CD4-positive, alpha-beta T cell treated with Interferon alpha-2 for 1 hour (primary cell): Measurements from ENCODE around the gene DHRS12.
A peak's percentile ranks its signal among the peaks of the same experiment; 100 is the strongest.

ENCODE experiments used
- DNase-seq, 2 donors: peaks; one replicate each; pipeline ENCODE4 v3.0.0-alpha.2; 2020 to 2022

Gene DHRS12

DNA sequence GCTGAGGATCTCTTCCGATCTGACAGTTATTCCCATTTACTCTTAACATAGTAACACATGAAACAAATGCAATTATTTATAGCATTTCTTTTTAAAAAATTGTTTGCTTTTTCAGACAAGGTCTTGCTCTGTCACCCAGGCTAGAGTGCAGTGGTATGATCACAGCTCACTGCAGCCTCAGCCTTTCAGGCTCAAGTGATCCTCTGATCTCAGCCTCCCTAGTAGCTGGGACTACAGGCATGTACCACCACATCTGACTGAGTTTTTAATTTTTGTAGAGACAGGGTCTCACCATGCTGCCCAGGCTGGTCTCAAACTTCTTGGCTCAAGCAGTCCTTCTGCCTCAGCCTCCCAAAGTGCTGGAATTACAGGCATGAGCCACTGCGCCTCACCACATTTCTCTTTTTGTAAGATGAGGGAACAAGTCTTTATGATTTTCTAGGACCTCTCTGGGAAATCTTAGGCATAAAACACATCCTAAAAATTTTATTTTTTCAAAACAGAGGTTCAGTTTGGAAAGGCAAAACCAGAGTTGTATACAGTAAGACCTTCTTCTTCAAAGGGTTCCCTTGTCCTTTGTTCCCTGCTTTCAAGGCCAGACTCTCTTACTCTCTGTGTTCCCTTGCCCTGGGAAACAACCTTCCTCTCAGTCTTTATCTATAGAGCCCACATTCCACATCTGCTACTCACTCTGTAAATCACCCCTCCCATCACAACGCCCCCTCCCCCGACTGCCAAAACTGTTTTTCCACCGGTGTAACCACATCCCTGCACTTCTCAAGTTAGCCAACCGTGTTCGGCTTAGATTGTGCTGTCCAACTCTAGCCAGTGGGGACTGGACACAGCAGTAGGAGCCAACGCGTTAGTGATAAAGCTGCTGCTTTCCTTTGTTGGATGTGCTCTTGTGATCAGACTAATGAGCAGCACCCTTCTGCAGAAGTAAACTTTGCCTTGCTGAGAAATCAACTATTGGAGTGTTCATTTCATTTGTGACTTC, 56.2 kb downstream of the DHRS12 start:
- DNase-seq, result no peak

DNA sequence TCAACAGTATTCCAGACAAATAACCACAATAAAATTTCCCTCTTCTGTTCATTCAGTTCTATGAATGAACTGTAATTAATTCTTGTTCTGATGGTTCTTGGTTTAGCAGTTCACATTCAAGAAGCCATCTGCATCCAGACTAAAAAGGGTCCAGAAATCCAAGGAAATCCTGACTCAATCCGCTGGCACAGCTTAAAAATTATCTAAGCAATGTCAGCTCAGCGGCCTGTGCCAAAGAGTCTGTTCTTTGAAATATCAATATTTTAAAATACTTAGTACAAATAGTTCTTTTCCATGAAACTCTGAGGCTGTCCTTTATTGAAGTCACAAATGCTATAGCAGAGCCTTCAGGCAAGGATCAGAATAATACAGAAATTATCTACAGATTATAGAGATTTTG, 57.2 kb downstream of the DHRS12 start:
- no peak for DNase-seq

DNA sequence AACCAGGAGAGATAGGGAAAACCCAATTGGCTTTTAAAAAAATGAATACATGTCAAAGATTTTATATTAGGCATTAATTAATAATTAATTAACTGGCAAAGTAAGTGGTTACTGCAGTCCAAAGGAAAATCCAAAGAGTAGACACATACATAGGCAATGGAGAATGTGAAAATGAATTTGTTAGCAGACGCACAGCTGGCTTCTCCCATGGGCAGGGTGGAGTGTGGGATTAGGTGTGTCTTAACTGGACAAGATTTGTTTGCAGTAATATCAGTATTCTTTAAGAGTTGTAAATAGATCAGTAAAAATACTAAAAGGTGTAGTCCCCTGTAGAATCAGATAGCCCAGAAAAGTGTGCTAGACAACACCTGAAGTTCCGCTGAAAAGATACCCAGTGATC, 58.7 kb downstream of the DHRS12 start:
- DNase-seq, result no peak

DNA sequence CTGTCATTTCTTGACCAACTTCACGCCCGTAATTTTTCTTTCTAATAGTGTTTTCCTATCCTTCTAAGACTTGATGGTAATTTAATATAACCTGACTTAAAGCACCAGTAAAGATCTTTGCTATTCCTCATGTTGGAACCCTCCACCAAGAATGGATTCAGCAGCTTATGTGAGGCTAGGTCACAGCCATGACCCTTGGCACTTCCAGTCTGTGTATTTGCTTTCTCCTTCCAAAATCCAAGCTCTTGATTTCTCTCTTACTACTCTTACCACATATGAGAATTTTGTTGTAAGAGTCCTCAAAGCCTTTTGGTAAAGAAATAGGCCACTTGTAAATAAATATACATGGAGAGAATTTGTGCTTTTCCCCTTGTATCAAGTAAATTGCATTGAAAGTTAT, 61.4 kb downstream of the DHRS12 start:
- no peak for DNase-seq

DNA sequence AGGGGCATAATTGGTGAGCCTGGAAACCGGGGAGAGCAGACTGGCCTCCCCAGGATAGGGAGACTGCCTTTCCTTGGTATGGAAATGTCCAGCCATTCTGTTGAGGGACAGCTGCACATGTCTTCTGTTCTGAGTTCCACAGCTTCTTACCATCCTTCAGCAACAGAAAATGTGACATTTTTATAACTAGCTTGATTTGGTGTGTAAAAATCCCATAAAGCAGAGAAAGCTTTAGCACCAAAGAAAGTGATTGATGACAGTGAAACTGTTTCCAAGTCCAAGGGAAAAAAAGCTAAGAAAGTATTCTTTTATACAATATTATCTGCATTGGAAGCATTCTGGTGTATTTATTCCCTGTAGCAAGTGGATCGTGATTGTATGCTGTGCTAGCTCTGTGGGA, 61.9 kb downstream of the DHRS12 start:
- DNase-seq, result no peak

DNA sequence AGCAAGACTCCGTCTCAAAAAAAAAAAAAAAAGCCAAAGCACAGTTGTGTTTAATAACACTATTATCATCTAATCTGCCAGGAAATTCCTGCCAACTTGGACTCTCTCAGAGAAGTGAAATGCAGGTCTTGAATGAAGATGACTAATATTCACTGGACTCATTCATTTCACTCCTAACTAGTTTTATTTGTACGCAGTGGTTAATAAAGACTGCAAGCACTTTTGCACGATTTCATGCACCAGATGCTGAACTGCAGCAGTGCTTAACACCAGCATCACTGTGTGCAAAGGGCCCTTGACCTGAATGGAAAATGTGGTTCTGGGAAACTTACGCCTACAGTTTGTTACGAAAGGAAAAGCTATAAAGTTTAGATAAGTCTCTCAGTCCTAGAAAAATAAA, 63.3 kb downstream of the DHRS12 start:
- no peak for DNase-seq

DNA sequence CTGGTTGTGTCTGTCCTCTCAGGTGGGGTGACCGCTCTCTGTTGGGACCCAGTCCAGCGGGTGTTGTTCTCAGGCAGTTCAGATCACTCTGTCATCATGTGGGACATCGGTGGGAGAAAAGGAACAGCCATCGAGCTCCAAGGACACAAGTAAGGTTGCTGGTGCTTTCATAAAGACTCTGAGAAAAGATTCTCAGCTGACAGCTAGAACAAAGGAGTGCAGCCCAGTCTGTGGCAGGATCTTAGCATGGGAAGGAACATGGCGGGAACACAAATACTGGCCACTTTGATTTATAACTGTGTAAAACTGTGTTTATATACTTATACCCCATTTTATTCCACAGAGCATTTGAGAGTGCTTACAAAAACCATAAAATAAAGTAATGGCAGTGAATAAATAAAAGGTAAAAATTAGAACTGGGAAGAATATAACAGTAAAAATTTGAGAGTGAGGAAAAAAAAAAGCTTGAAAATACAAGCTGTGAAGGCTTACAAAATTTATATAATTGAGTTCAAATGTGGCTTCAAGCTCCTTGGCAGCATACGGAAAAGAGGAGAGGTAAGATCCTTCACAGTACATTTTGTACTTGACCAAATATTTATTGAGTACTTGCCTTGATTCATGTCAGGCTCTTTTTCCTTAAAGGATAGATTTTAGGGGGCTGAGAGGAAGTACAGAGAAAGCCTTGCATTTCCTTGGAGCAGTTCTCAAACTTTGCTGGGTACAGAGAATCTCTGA, 64.8 kb downstream of the DHRS12 start:
- DNase-seq, result no peak

DNA sequence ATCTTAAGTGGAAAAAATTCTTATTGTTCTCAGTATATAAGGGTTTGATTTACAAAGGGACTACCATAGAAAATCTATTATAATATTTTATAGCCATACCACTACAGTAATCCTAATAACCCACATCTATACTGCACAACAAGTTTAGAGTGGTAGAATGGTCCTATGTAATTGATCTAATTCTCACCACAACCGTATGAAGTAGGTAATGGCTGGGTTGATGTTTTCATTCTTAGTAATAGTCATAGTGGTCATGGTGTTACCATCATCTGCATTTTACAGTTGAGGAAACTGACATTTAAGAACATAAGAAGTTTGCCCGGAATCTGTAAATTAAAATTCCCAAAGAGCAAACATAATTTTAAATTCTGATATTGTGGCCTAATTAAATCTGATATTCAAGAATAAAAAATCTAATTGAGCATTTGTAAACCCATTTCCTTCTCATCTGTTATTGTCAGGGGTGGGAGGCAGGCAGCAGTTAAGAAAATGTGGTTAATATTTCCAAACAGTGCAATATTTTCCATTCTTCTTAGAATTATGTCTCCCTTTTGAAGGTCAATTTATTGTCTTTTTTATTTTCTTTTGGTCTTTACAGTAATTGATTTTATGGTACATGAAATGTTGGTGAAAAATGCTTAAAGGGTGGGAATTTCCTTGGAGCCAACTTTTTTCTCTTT, 65.6 kb downstream of the DHRS12 start:
- no peak for DNase-seq

DNA sequence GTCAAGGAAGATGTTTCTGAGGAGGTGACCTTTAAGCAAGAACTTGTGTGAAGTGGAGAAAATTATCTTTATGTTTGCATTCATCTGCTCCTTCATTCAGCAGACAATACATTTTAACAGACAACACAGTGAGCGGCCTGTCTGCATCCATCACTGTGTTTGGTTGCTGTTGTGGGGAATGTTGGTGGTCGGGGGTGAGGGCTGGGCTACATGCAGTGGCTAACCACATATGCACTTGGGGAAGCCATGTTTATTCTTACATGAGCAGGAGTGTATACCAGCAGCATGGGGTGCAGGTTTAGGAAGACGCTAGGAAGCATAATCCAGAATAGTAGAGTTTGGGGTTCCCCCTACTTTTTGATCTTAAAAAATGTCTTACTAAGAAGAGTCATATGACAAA, 66.4 kb downstream of the DHRS12 start:
- peak in 1 of 2 donors; percentile 12 for DNase-seq

DNA sequence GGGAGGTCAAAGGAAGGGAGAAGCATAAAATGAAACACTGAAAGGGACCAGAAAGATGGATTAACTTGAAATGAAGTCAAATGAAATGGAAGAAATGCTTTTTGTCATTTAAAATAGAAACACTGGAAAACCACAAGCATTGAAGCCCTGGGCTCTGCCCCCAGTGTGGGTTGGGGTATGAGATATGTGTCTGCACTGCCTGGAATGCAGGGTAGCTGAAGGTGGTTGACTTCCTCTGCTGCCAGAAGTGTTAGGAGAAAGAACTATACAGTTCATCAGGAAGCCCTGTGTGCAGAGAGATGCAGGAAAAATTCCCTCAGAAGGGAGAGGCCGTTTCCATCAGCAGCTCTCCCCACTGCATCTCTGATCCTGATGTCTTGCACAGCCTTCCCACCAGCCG, 69.2 kb downstream of the DHRS12 start:
- DNase-seq, result no peak

DNA sequence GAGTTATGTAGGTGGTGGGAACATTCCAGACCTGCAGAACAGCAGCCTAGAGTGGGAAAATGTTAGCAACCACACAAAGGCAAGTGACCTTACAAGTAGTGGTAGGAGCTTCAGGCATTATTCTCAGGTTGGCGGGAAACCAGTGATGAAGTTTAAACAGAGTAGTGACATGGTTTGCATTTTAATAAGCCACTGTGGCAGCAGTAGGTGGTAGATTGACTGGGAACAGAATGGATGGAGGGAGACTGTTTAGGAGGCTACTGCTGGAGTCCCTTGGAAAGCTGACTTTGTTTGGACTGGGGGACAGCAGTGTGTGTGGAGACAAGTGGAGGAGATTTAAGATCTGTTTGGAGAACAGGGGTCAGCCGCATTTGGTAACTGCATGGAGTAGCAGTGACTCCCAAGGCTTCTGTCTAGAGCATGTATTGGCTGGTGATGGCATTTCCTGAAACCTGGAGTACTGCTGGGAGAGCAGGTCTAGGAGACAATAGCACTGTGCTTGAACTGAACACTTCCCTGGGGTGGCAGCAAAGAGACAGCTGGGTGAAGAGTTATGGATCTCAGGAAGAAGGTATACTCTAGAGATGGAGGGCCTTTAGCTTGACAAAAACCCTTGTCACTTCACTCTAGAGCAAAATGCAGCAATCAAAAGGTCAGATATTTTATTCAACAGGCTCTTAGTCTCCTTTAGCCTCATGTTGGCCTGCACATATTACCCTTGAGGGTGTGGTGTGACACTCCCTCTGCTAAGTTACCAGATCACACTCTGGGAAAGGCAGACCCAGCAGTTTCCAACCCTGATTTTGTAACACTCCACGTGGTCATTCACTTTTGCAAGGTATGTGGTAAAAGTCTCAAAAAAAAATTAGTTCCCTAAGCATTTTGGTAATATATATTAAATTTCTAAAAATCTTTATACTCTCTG, 70.3 kb downstream of the DHRS12 start:
- no peak for DNase-seq

DNA sequence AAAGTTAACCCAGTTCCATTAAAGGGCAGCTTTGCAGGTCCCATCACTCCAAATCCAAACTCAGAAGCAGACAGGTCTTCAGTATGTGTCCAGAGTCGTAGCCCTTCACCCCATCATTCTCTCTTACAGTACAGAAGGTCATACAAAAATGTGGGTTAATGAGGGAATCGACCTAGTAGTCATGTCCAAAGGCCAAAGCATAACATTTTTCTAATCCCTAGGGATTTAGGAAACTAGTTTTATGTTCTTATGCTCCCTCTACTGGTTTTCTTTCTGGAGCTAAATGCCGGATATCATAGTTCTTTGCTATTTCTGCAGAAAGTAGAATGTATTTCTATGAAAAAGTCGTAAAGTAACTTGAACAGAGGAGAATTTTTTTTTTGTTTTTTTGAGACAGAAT, 72.2 kb downstream of the DHRS12 start:
- no peak for DNase-seq

DNA sequence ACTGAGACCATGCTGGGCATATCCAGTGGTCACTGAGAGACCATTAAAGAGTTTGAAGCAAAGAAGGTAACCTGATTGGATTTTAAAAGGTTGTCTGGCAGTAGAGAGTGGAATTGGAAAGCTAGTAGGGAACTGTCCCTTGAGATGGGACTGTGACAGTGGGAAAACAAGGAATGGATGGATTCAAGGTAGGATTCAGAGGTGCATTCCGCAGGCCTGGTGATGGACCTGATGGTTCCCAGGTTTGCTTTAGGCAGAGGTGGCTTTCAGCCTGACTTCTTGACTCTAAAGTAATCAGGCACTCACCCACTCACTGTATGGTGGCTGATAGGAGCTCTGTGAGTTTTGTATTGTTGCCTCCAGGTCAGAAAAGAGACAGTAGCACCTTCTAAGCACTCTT, 73.0 kb downstream of the DHRS12 start:
- no peak for DNase-seq

DNA sequence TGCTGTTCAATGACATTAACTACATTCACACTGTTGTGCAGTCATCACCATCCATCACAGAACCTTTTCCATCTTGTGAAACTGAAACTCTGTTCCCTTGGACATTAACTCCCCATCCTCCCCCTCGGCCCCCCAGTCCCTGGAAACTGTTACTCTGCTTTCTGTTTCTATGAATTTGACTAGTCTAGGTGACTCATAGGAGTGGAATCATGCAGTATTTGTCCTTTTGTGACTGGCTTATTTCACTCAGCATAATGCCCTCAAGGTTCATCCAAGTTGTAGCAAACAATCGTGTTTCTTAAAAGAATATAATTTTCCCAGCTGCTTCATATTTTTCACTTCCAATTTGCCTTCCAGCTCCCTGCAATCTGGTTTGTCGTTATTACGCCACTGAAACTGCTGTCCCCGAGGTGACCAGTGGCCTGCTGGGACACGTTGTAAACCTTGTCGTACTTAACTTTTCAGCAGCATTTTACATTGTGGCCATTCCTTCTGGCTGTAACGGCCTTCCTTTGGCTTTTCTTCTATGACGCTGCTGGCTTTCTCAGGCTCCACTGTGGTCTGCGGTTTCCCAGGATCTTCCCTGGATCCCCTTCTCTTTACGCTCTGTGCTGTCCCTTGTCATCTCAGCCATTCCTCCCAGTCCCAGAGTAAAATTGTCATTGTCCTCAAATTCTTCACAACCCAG, 74.0 kb downstream of the DHRS12 start:
- DNase-seq, result no peak

DNA sequence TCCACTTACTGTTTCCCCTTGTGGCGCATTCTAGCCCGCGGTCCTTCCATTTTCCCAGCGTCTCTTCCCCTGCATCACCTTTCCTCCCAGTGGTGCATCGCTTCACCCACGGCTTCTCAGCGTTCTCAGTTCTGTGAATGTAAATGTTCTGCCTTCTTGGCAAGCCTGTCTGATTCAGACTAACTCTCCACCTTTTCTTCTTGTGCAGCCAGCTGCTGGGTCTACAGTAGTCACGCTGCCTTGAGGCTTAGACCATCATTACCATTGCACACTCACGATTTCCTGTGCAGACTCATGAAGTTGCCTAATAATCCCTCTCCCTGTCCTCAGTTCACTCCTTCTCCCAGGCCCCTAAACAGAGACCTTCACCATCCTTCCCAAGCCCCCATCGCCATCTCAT, 75.0 kb downstream of the DHRS12 start:
- no peak for DNase-seq

DNA sequence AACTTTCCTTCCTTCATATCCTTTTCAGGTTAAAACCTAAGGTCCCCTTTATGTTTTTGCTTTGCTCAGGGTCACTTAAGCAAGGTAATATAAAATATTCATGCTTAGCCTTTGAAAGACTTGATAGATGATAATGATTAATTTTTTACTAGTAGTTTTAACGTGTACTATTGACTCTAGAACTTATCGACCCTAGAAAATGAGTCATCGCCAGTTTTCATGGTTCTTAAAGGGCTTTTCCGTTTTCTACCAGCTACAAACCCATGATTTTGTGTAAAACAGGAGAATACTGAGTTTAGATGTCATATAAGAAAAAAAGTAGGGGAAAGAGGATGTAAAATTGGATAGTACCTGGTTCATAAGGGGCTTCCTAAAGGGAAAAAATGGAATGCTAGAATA, 75.7 kb downstream of the DHRS12 start:
- DNase-seq, result no peak

DNA sequence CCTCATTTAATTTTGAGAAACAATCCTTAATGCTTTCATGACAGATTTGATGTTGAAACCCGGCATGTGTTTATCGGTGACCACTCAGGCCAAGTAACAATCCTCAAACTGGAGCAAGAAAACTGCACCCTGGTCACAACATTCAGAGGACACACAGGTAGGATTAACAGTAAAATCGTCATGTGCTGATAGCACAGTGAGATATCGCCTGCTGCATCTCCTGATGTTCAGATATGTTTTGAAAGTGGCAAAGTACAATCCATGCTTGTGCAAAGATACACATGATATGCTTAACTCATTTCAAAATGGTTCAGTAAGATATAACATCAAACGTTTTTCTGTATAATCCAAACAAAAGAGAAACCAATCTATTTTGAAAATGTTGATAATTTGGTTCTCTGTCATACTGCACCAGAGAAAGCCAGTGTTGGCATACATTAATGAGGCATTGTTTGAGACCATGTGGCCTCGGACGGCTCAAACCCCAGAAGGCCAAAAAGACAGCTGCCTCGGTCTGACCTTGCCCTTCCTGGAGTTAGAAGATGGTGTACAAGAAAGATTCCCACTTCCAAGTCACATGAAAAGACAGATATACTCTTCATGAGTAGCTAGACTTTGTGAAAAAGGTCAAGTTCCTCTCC, 76.2 kb downstream of the DHRS12 start:
- DNase-seq, result no peak

DNA sequence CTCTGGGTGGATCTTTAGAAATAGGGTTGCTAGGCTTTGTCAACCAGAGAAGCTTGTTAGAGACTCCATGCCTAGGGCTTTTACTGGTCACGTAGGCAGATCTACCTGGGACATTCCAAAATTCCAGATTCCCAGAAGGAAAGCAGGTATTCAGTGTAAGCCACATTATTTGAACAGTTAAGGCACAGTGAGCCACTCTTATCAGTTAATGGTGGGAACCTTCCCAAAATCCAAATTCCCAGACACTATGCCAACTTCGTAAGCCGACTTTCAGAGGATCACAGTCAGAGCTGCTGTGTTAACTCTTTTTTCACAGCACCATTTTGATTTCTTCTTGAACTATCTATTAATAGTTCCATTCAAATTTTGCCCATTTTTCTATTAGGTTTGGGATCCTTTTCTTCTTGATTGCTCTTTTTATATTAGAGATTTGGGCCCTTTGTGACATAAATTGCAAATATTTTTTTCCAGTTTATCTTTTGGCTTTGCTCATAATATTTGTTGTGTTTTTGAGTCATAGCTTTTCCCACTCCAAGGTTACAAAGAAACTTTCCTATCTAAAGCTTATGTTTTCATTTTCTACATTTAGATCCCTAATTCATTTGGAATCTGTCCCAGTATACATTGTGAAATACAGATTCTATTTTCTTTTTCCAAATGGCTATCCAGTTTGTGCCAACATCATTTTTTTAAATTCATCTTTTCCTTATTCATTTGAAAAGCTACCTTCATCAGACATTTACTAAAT, 77.3 kb downstream of the DHRS12 start:
- no peak for DNase-seq

DNA sequence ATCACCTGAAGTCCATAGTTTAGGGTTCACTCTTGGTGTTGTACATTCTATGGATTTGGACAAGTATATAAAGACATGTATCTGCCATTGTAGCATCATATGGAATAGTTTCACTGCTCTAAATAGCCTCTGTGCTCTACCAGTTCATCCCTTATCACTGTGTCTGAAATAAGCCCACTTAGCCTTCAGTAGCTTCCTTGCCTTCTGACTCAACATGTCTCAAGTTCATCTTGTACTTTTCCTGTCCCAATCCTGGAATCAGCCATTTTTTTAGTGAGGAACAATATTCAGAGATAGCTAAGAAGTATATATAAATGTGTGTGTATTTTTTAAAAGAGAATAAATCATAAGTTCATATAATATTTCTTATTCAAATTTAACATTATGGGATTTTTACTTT, 79.2 kb downstream of the DHRS12 start:
- no peak for DNase-seq

DNA sequence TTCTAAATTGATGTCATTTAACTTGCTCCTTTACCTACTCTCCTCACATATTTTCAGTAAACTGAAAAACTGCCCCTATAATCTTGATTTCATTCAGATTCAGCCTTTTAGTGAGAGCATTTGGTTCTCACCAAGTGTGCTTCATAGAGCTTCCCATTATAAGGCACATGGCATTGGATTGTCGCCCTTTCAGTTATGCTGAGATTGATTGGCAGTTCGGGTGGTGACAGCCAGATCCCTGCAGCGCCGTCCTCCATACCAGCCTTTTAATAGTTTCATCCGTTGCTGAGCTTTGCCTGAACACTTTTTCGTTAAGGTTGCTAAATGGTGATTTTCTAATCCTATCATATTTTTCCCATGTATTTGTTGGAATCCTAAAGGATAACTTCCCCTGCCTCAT, 80.4 kb downstream of the DHRS12 start:
- DNase-seq, result no peak

DNA sequence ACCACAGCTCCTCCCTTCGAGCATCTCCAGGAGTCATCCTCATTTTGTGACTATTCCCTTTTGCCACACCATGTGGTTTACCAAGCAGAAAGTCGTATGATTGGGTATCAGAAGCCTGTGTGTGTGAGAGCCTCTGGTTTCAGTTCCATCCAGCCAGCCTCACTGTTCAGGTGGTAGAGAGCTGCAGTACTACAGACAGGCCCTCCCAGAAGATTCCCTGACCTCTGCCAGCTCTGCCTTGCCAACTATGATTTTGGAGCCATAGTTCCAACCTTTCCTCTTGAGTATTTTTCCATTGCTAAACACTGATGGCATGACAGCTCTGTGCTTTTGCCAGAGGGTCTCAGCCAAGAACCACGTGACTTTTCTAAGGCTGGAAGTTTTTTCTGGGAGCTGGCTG, 82.5 kb downstream of the DHRS12 start:
- DNase-seq, result no peak
